GM12878 (cell line): Measurements from ENCODE around the gene HGS. TPM values are rescaled to one million over a fixed set of nuclear protein-coding genes. Genes with fewer than 3 reads are reported as not detected.

Experiments
- ATAC-seq: fragments of 200-7000 bp; cut with Tn5 transposase; 3 replicates; pipeline ENCODE4 v1.9.1; 2020; ENCODE audit warnings: mild to moderate bottlenecking, moderate library complexity
- BruUV-seq: library from RNA; stranded (reverse); fragments of 400-500 nt; replicated peaks from 2 replicates; lab custom pipeline; 2021; lab: Mats Ljungman, UMichigan
- CTCF ChIA-PET: fragments of 300-600 bp; sonication (Branson Sonifier 250); formaldehyde crosslinking; extraction: SDS; loops from one replicate; lab custom pipeline; 2021; ENCODE audit warnings: inconsistent platforms; lab: Yijun Ruan, JAX
- POLR2A ChIA-PET: fragments of 350-600 bp; formaldehyde crosslinking; extraction: SDS; loops from one replicate; lab custom pipeline; 2021; ENCODE audit warnings: inconsistent platforms; lab: Charles Lee
- RAD21 ChIA-PET: fragments of 300-600 bp; sonication (Branson Sonifier 250); formaldehyde crosslinking; loops from one replicate; lab custom pipeline; 2023; ENCODE audit warnings: antibody characterized with exemption; ENCODE audit not compliant: unreplicated experiment; lab: Charles Lee
- SMC1A ChIA-PET: fragments of 300-600 bp; sonication (Branson Sonifier 250); formaldehyde crosslinking; loops from one replicate; lab custom pipeline; 2023; ENCODE audit not compliant: unreplicated experiment, uncharacterized antibody; lab: Charles Lee
- DNase-seq: peaks from one replicate; pipeline ENCODE4 v3.0.0-alpha.2; 2011; ENCODE audit warnings: low read depth, low spot score
- FAIRE-seq: peaks from 3 replicates; lab custom pipeline; 2011; peaks lifted over from hg19 to GRCh38; lab: Jason Lieb, UNC
- H2AFZ ChIP-seq: 2 replicates; pipeline ENCODE4 v1.6.0; 2011; ENCODE audit warnings: low read depth, low read length, control low read depth; ENCODE audit not compliant: control insufficient read depth
- H3K27ac ChIP-seq: 2 replicates; pipeline ENCODE4 v1.5.1; 2011; ENCODE audit warnings: control low read depth; ENCODE audit not compliant: control insufficient read depth, insufficient read depth
- H3K27me3 ChIP-seq, 2 experiments: replicated peaks in 1 of 2; 2 replicates each; pipeline versions ENCODE4 v1.6.0 to v1.6.1; 2011; ENCODE audit warnings: low read length in 1 of 2; ENCODE audit not compliant: control insufficient read depth in 2 of 2, insufficient read depth in 2 of 2
- H3K36me3 ChIP-seq, 2 experiments: 2 replicates each; pipeline ENCODE4 v1.5.1; 2011; ENCODE audit warnings: low read length in 1 of 2; ENCODE audit not compliant: control insufficient read depth in 2 of 2, insufficient read depth in 2 of 2
- H3K4me1 ChIP-seq: 2 replicates; pipeline ENCODE4 v1.6.1; 2011; ENCODE audit warnings: mild to moderate bottlenecking, low read length, moderate library complexity, mixed read lengths; ENCODE audit not compliant: control insufficient read depth, insufficient read depth
- H3K4me2 ChIP-seq: 2 replicates; pipeline ENCODE4 v1.6.0; 2011; ENCODE audit warnings: control low read depth; ENCODE audit not compliant: control insufficient read depth, insufficient read depth
- H3K4me3 ChIP-seq: fragments of 200-600 bp; sonication (generic); 2 replicates; pipeline ENCODE4 v1.5.1; 2016
- H3K79me2 ChIP-seq: 2 replicates; pipeline ENCODE4 v1.6.0; 2011; ENCODE audit warnings: low read length; ENCODE audit not compliant: control insufficient read depth, insufficient read depth
- H3K9ac ChIP-seq: 2 replicates; pipeline ENCODE4 v1.8.0; 2011; ENCODE audit warnings: low read length, control low read depth, mixed read lengths; ENCODE audit not compliant: control insufficient read depth, insufficient read depth
- H3K9me3 ChIP-seq: replicated peaks from 3 replicates; pipeline ENCODE4 v1.5.1; 2011; ENCODE audit warnings: mild to moderate bottlenecking, low read length; ENCODE audit not compliant: control insufficient read depth, insufficient read depth
- H4K20me1 ChIP-seq: 2 replicates; pipeline ENCODE4 v1.6.0; 2011; ENCODE audit not compliant: control insufficient read depth, insufficient read depth
- CBX3 ChIP-seq: fragments of 200-600 bp; sonication (generic); IDR thresholded peaks from 2 replicates; pipeline ENCODE4 v1.6.1; 2016; ENCODE audit warnings: low read depth, borderline replicate concordance
- CHD1 ChIP-seq: IDR thresholded peaks from 2 replicates; pipeline ENCODE4 v1.6.1; 2012; ENCODE audit warnings: low read depth, low read length, improper control_type of control experiment
- CREB1 ChIP-seq: IDR thresholded peaks from 2 replicates; pipeline ENCODE4 v1.6.1; 2012; ENCODE audit warnings: low read depth, mild to moderate bottlenecking, inconsistent platforms
- CTCF ChIP-seq, 3 experiments: IDR thresholded peaks in 2 of 3; conservative IDR thresholded peaks in 1 of 3; 2 replicates each; pipeline ENCODE4 v1.5.1; 2011; ENCODE audit warnings: low read depth in 3 of 3, low read length in 3 of 3, mild to moderate bottlenecking in 3 of 3, control low read depth in 2 of 3, moderate library complexity in 2 of 3, inconsistent platforms in 1 of 3, mixed read lengths in 1 of 3; ENCODE audit not compliant: control insufficient read depth in 2 of 3, insufficient read depth in 1 of 3; ENCODE audit errors: extremely low read depth in 1 of 3
- E2F8 ChIP-seq: fragments of 450-650 bp; IDR thresholded peaks from 2 replicates; pipeline ENCODE4 v1.6.1; 2018; ENCODE audit warnings: mild to moderate bottlenecking, low read depth, moderate library complexity; ENCODE audit not compliant: partially characterized antibody
- NFYA ChIP-seq: IDR thresholded peaks from 2 replicates; pipeline ENCODE4 v1.6.1; 2011; ENCODE audit warnings: low read depth, mild to moderate bottlenecking, low read length, improper control_type of control experiment, borderline replicate concordance
- NR2C1 ChIP-seq: fragments of 450-650 bp; IDR thresholded peaks from 2 replicates; pipeline ENCODE4 v1.6.1; 2017; ENCODE audit warnings: antibody characterized with exemption, mild to moderate bottlenecking, moderate library complexity
- PML ChIP-seq: IDR thresholded peaks from 2 replicates; pipeline ENCODE4 v1.6.1; 2012; ENCODE audit warnings: low read length, inconsistent platforms
- RAD51 ChIP-seq: fragments of 450-650 bp; IDR thresholded peaks from 2 replicates; pipeline ENCODE4 v1.6.1; 2016; ENCODE audit warnings: moderate library complexity, mild to moderate bottlenecking, inconsistent platforms
- SP1 ChIP-seq: IDR thresholded peaks from one replicate; pipeline ENCODE4 v1.6.1; 2011; ENCODE audit warnings: low read depth, low read length
- SPI1 ChIP-seq: IDR thresholded peaks from 2 replicates; pipeline ENCODE4 v1.6.1; 2011; ENCODE audit warnings: low read depth, mild to moderate bottlenecking, low read length, moderate library complexity, borderline replicate concordance; ENCODE audit not compliant: insufficient read depth
- ZNF24 ChIP-seq: fragments of 450-650 bp; IDR thresholded peaks from 2 replicates; pipeline ENCODE4 v1.6.1; 2017; ENCODE audit warnings: antibody characterized with exemption, mild to moderate bottlenecking
- ZSCAN29 ChIP-seq: fragments of 450-650 bp; IDR thresholded peaks from 2 replicates; pipeline ENCODE4 v1.6.1; 2017; ENCODE audit warnings: mild to moderate bottlenecking, moderate library complexity
- WGBS: methylation state at CpG from one replicate; pipeline ENCODE4 v1.1.6; 2016; ENCODE audit warnings: low lambda C conversion rate; ENCODE audit not compliant: insufficient replicate concordance, insufficient coverage; ENCODE audit errors: missing lambda C conversion rate; 5-methylcytosine and 5-hydroxymethylcytosine counted together
- in situ Hi-C: fragments of 300-500 bp; cut with MboI; formaldehyde crosslinking; loops from 9 replicates; pipeline ENCODE4 v1.14.3; 2018; ENCODE audit warnings: mixed read lengths
- intact Hi-C: fragments of 100-400 bp; cut with micrococcal nuclease; formaldehyde crosslinking; loops from one replicate; pipeline ENCODE4 v1.14.2; 2022; ENCODE audit not compliant: unreplicated experiment
- polyA plus RNA-seq, 11 experiments: library from polyadenylated mRNA; depleted of rRNA in 4 of 11; unstranded in 6 of 11; stranded (reverse) in 5 of 11; fragments of >200 nt; fragmentation: Nextera tagmentation in 4 of 11; fragmentation: Illumina TruSeq in 1 of 11; extraction: Ambion mirVana in 4 of 11; extraction: Trizol in 1 of 11; gene quantifications; 1 replicate in 1 of 11; 2 replicates in 10 of 11; pipeline versions ENCODE4 v1.2.1 to v1.2.3, GENCODE V29; 2011 to 2016; ENCODE audit warnings: inconsistent platforms in 2 of 11, missing spikeins in 2 of 11, low read depth in 1 of 11
- total RNA-seq, 4 experiments: library from RNA; depleted of rRNA in 3 of 4; stranded (reverse); fragments of >200 nt in 3 of 4; fragmentation: Illumina TruSeq in 1 of 4; extraction: Trizol in 1 of 4; gene quantifications; 2 replicates each; pipeline versions ENCODE4 v1.2.1 to v1.2.3, GENCODE V29; 2013 to 2021
- TF ChIP-seq, protein P1 (sequence below): IDR thresholded peaks from 2 replicates; pipeline ENCODE4 v1.6.1; 2011; ENCODE audit warnings: borderline replicate concordance, low read depth, mild to moderate bottlenecking, moderate library complexity, mixed read lengths, low read length; ENCODE audit not compliant: insufficient read depth; ENCODE audit errors: extremely low read length

Gene HGS
- total and polyA plus RNA-seq, 10 of the 15 experiments (the other 5 are each of a cell fraction or from before 2014, with no cell fraction given): 2.2 to 85.6 (median 55.3) TPM

GRCh38 chr17:81681672-81682071 lies 2.1 kb upstream of the HGS start:
- H3K79me2 ChIP-seq: peaks cover 38% of the 10 kb centered on the region
- CTCF ChIA-PET: interaction anchor here (1.1 kb wide), 1 partner anchor 12 kb away, joined by 3 read pairs; no protein-coding TSS in a partner anchor
- POLR2A ChIA-PET: interaction anchor here (1.2 to 4.0 kb wide), 2 partner anchors 21 to 22 kb away, joined by 3 to 32 read pairs; partner anchors contain the start of gene MRPL12
- no peak for TF ChIP-seq NFYA
- TF ChIP-seq PML: no peak
- no peak for TF ChIP-seq CHD1
- TF ChIP-seq CREB1: no peak
- TF ChIP-seq, protein P1, sequence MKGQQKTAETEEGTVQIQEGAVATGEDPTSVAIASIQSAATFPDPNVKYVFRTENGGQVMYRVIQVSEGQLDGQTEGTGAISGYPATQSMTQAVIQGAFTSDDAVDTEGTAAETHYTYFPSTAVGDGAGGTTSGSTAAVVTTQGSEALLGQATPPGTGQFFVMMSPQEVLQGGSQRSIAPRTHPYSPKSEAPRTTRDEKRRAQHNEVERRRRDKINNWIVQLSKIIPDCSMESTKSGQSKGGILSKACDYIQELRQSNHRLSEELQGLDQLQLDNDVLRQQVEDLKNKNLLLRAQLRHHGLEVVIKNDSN: no peak
- TF ChIP-seq CBX3: no peak
- TF ChIP-seq ZSCAN29: no peak
- no peak for TF ChIP-seq RAD51
- no peak for TF ChIP-seq ZNF24
- TF ChIP-seq SP1: no peak
- no peak for TF ChIP-seq NR2C1
- TF ChIP-seq CTCF (IDR thresholded peaks at IDR 0.05 in 2 of 3, conservative IDR thresholded peaks at IDR 0.05 in 1 of 3; ENCODE audit: control insufficient read depth in 2 of 3, extremely low read depth in 1 of 3, insufficient read depth in 1 of 3, low read depth in 3 of 3, low read length in 3 of 3): no peak
- TF ChIP-seq SPI1: no peak
- TF ChIP-seq E2F8: no peak

More at GRCh38 chr17:81681672-81682071, 2.1 kb upstream of the HGS start:
- in situ Hi-C loops: no loop called here
- BruUV-seq: no TSS peak
- H3K9ac ChIP-seq: no peak overlapping the region
- H3K36me3 ChIP-seq: peaks cover 0 to 2% of the 10 kb centered on the region in 2 experiments; a peak in 3 of 4 replicates
- no peak overlapping the region for H3K27ac ChIP-seq
- no peak overlapping the region for H2AFZ ChIP-seq
- SMC1A ChIA-PET: no interaction called here
- H3K4me2 ChIP-seq: no peak overlapping the region
- FAIRE-seq (no peak), ATAC-seq (no peak), DNase-seq (no peak)
- peaks cover 11% of the 10 kb centered on the region for H3K4me1 ChIP-seq
- H4K20me1 ChIP-seq: peaks cover 8% of the 10 kb centered on the region; the same call in 1 of the 2 replicates
- WGBS: 87% methylated on average over 17 of the region's 17 CpGs
- H3K9me3 ChIP-seq: no peaks in the 10 kb centered on the region
- H3K27me3 ChIP-seq: no peaks in the 10 kb centered on the region
- RAD21 ChIA-PET: no interaction called here
- H3K4me3 ChIP-seq: no peak overlapping the region
- intact Hi-C loops: loop anchor here (2.0 kb wide), 1 partner anchor 21 kb away; the partner anchor contains the start of gene MRPL12
